ENCODE results near the gene HES3. TPM values are rescaled to one million over a fixed set of nuclear protein-coding genes. Genes with fewer than 3 reads are reported as not detected.

The HES3 gene
- total and polyA plus RNA-seq, 2 donors (not counting 1 experiment from before 2014, with no cell fraction given) = not detected

DNA sequence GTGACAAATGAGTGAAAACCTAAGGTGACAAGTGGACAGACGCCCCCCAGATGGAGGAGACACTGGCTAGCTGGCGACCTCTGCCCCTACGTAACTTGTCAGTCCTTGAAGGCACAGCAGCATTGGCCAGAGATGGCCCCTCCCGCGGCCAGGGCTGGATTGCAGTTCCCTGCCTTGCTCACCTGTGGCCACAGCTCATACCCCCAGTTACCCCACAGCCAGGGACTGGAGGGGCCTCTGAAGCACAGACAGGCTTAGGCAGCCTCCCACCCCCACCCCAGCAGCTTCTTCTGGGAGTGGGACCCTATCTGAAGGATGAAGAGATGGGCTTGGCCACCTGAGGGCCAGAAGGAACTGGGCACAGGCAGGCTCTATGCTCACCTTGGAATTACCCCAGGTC, 3.7 kb downstream of the HES3 start:
- peaks cover 6% of the 10 kb centered on the region for H4K20me1 ChIP-seq (ENCODE audit: control insufficient read depth, insufficient read depth, low read length, poor library complexity, severe bottlenecking)
- peaks cover 0 to 30% (median 0%) of the 10 kb centered on the region in 3 donors for H3K9me3 ChIP-seq (ENCODE audit: control extremely low read depth in 1 of 3, control insufficient read depth in 2 of 3, insufficient read depth in 1 of 3, low read length in 2 of 3)
- no peak overlapping the region for H3K4me2 ChIP-seq (replicated peaks; ENCODE audit: low read depth, low read length, poor library complexity, severe bottlenecking)
- no peaks in the 10 kb centered on the region for H3K79me2 ChIP-seq (ENCODE audit: control insufficient read depth, insufficient read depth, low read length)
- H3K27ac Mint-ChIP-seq = no peak overlapping the region
- H3K4me1 ChIP-seq (ENCODE audit: control insufficient read depth in 2 of 2, insufficient read depth in 2 of 2, low read length in 2 of 2) = peaks cover 19 to 23% of the 10 kb centered on the region in 2 donors
- no peaks in the 10 kb centered on the region for H3K9me3 Mint-ChIP-seq (ENCODE audit: insufficient read depth)
- H3K27me3 ChIP-seq (replicated peaks in 1 of 4; ENCODE audit: control extremely low read depth in 1 of 4, control insufficient read depth in 3 of 4, insufficient read depth in 4 of 4, low read length in 3 of 4) = peaks cover 0 to 78% (median 35%) of the 10 kb centered on the region in 4 experiments
- TF ChIP-seq EZH2 (IDR thresholded peaks at IDR 0.05; ENCODE audit: borderline replicate concordance, insufficient read depth, low read depth, low read length, poor library complexity, severe bottlenecking) = no peak
- TF ChIP-seq, protein P1, sequence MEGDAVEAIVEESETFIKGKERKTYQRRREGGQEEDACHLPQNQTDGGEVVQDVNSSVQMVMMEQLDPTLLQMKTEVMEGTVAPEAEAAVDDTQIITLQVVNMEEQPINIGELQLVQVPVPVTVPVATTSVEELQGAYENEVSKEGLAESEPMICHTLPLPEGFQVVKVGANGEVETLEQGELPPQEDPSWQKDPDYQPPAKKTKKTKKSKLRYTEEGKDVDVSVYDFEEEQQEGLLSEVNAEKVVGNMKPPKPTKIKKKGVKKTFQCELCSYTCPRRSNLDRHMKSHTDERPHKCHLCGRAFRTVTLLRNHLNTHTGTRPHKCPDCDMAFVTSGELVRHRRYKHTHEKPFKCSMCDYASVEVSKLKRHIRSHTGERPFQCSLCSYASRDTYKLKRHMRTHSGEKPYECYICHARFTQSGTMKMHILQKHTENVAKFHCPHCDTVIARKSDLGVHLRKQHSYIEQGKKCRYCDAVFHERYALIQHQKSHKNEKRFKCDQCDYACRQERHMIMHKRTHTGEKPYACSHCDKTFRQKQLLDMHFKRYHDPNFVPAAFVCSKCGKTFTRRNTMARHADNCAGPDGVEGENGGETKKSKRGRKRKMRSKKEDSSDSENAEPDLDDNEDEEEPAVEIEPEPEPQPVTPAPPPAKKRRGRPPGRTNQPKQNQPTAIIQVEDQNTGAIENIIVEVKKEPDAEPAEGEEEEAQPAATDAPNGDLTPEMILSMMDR (IDR thresholded peaks at IDR 0.05) = no peak
- 91% methylated on average over 5 of the region's 5 CpGs for WGBS (ENCODE audit: insufficient coverage)
- CTCF ChIA-PET = interaction anchor here (0.8 to 4.7 kb wide), 15 partner anchors 8 to 243 kb away, joined by 3 to 51 read pairs (median 5); partner anchors contain the start of genes ICMT and PLEKHG5
- H3K9ac ChIP-seq (ENCODE audit: low read length) = no peak overlapping the region
- H2AFZ ChIP-seq (ENCODE audit: insufficient read depth, low read depth, low read length, poor library complexity, severe bottlenecking) = no peak overlapping the region
- no peak overlapping the region for H3K4me3 Mint-ChIP-seq
- H3K36me3 ChIP-seq (replicated peaks in 1 of 2; ENCODE audit: control extremely low read depth in 1 of 2, control insufficient read depth in 1 of 2, extremely low read depth in 1 of 2, insufficient read depth in 2 of 2, low read length in 1 of 2) = no peaks in the 10 kb centered on the region
- intact Hi-C loops (cut with micrococcal nuclease) = loop anchor here (5.0 kb wide), 1 partner anchor 95 kb away; no protein-coding TSS in a partner anchor
- peaks cover 48% of the 10 kb centered on the region for H3K27me3 Mint-ChIP-seq
- POLR2A ChIA-PET = no interaction called here
- no peak overlapping the region for H3K4me3 ChIP-seq (ENCODE audit: control extremely low read depth in 1 of 5, extremely low read depth in 1 of 5, insufficient read depth in 1 of 5, low read depth in 2 of 5, low read length in 4 of 5)
- no peak overlapping the region for H3K27ac ChIP-seq (ENCODE audit: low read length in 2 of 2)
- DNase-seq (no peak), ATAC-seq (ENCODE audit: low read depth) (no peak)
- H3K4me1 Mint-ChIP-seq = peaks cover 13% of the 10 kb centered on the region

DNA sequence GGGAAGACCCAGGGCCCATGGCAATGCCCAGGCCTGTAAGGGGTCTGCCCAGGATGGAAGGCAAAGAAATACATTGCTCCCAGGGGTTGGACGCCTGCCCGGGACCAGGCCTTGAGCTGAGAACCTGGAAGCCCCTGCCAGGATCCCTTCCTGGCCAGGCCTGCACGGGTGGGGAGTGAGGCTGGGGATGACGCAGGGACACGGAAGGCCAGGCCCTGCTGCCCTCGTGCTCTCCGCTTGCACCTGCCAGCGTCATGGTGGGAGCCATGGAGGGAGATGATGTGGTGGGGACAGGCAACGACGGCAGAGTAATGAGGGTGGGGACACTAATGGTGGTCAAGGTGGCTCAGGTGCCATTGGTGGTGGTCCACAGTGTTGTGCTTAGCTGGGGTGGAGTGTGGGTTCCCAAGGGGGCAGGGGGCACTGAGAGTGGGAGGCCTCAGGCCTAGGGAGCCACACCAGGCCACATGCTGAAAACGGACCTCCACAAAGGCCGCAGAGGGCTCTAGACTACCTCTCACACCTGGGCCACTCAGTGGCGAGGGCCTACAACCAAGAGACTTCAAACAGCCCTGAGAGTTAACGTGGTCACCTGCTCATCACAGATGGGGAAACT, 4.3 kb downstream of the HES3 start:
- ATAC-seq (ENCODE audit: low read depth) = no peak
- no peak overlapping the region for H3K27ac Mint-ChIP-seq
- H3K79me2 ChIP-seq (ENCODE audit: control insufficient read depth, insufficient read depth, low read length) = no peaks in the 10 kb centered on the region
- peaks cover 13% of the 10 kb centered on the region for H3K4me1 Mint-ChIP-seq
- H3K27me3 Mint-ChIP-seq = peaks cover 48% of the 10 kb centered on the region
- peaks cover 0 to 72% (median 29%) of the 10 kb centered on the region in 4 experiments for H3K27me3 ChIP-seq (replicated peaks in 1 of 4; ENCODE audit: control extremely low read depth in 1 of 4, control insufficient read depth in 3 of 4, insufficient read depth in 4 of 4, low read length in 3 of 4)
- TF ChIP-seq, protein P1 (IDR thresholded peaks at IDR 0.05) = no peak
- TF ChIP-seq EZH2 (IDR thresholded peaks at IDR 0.05; ENCODE audit: borderline replicate concordance, insufficient read depth, low read depth, low read length, poor library complexity, severe bottlenecking) = no peak
- no peak overlapping the region for H3K4me3 ChIP-seq (ENCODE audit: control extremely low read depth in 1 of 5, extremely low read depth in 1 of 5, insufficient read depth in 1 of 5, low read depth in 2 of 5, low read length in 4 of 5)
- H2AFZ ChIP-seq (ENCODE audit: insufficient read depth, low read depth, low read length, poor library complexity, severe bottlenecking) = no peak overlapping the region
- DNase-seq = no peak
- POLR2A ChIA-PET = interaction anchor here (0.6 kb wide), 1 partner anchor 18 kb away, joined by 10 read pairs; no protein-coding TSS in a partner anchor
- H3K9me3 ChIP-seq (ENCODE audit: control extremely low read depth in 1 of 3, control insufficient read depth in 2 of 3, insufficient read depth in 1 of 3, low read length in 2 of 3) = peaks cover 0 to 25% (median 0%) of the 10 kb centered on the region in 3 donors
- H3K4me3 Mint-ChIP-seq = no peak overlapping the region
- peaks cover 19 to 23% of the 10 kb centered on the region in 2 donors for H3K4me1 ChIP-seq (ENCODE audit: control insufficient read depth in 2 of 2, insufficient read depth in 2 of 2, low read length in 2 of 2)
- no peaks in the 10 kb centered on the region for H3K36me3 ChIP-seq (replicated peaks in 1 of 2; ENCODE audit: control extremely low read depth in 1 of 2, control insufficient read depth in 1 of 2, extremely low read depth in 1 of 2, insufficient read depth in 2 of 2, low read length in 1 of 2)
- no peak overlapping the region for H3K4me2 ChIP-seq (replicated peaks; ENCODE audit: low read depth, low read length, poor library complexity, severe bottlenecking)
- peaks cover 6% of the 10 kb centered on the region for H4K20me1 ChIP-seq (ENCODE audit: control insufficient read depth, insufficient read depth, low read length, poor library complexity, severe bottlenecking)
- WGBS (ENCODE audit: insufficient coverage) = 94% methylated on average over 14 of the region's 14 CpGs
- intact Hi-C loops (cut with micrococcal nuclease) = loop anchor here (5.0 kb wide), 1 partner anchor 94 kb away; no protein-coding TSS in a partner anchor
- CTCF ChIA-PET = interaction anchor here (0.7 to 4.7 kb wide), 8 partner anchors 8 to 192 kb away, joined by 3 to 51 read pairs (median 6); partner anchors contain the start of gene ICMT
- no peaks in the 10 kb centered on the region for H3K9me3 Mint-ChIP-seq (ENCODE audit: insufficient read depth)
- H3K9ac ChIP-seq (ENCODE audit: low read length) = no peak overlapping the region
- no peak overlapping the region for H3K27ac ChIP-seq (ENCODE audit: low read length in 2 of 2)
